ENCODE results near the gene ZFAND3.

The ZFAND3 gene

GRCh38 chr6:37860226-37860839 lies 40.8 kb downstream of the ZFAND3 start:
- Mint-ChIP-seq H3K4me1 (peaks cover 85% of the 10 kb centered on the region), H3K27me3 (no peaks in the 10 kb centered on the region), H3K36me3 (ENCODE audit: low read depth) (peaks cover 21% of the 10 kb centered on the region), H3K27ac (no peak overlapping the region), H3K9me3 (no peaks in the 10 kb centered on the region), H3K4me3 (no peak overlapping the region)
- peak; percentile 24 for DNase-seq
- no peak for ATAC-seq

- Mint-ChIP-seq H3K36me3 (ENCODE audit: low read depth) (peaks cover 14% of the 10 kb centered on the region), H3K4me3 (no peak overlapping the region), H3K9me3 (no peaks in the 10 kb centered on the region), H3K4me1 (peaks cover 85% of the 10 kb centered on the region), H3K27ac (no peak overlapping the region), H3K27me3 (no peaks in the 10 kb centered on the region)
- no peak for ATAC-seq
- DNase-seq = no peak
Measured at GRCh38 chr6:37861452-37861851, 41.9 kb downstream of the ZFAND3 start.

GRCh38 chr6:37862430-37862829 lies 42.9 kb downstream of the ZFAND3 start:
- H3K9me3 Mint-ChIP-seq = no peaks in the 10 kb centered on the region
- peaks cover 14% of the 10 kb centered on the region for H3K36me3 Mint-ChIP-seq (ENCODE audit: low read depth)
- H3K27me3 Mint-ChIP-seq = no peaks in the 10 kb centered on the region
- H3K4me3 Mint-ChIP-seq = no peak overlapping the region
- ATAC-seq = no peak
- no peak for DNase-seq
- H3K4me1 Mint-ChIP-seq = peaks cover 90% of the 10 kb centered on the region
- H3K27ac Mint-ChIP-seq = no peak overlapping the region

- Mint-ChIP-seq H3K4me3 (no peak overlapping the region), H3K4me1 (peaks cover 90% of the 10 kb centered on the region), H3K27me3 (no peaks in the 10 kb centered on the region), H3K9me3 (no peaks in the 10 kb centered on the region), H3K36me3 (ENCODE audit: low read depth) (peaks cover 14% of the 10 kb centered on the region), H3K27ac (no peak overlapping the region)
- no peak for ATAC-seq
- DNase-seq = no peak
Measured at GRCh38 chr6:37862992-37863391, 43.5 kb downstream of the ZFAND3 start.

- ATAC-seq = no peak
- H3K4me1 Mint-ChIP-seq = peaks cover 87% of the 10 kb centered on the region
Measured at GRCh38 chr6:37864250-37864649, 44.7 kb downstream of the ZFAND3 start.

GRCh38 chr6:37865504-37865903 lies 46.0 kb downstream of the ZFAND3 start:
- Mint-ChIP-seq H3K27ac (peak overlapping the region; percentile 54), H3K4me3 (peak overlapping the region; percentile 1), H3K36me3 (ENCODE audit: low read depth) (peaks cover 19% of the 10 kb centered on the region), H3K4me1 (peaks cover 82% of the 10 kb centered on the region), H3K9me3 (peaks cover 4% of the 10 kb centered on the region), H3K27me3 (no peaks in the 10 kb centered on the region)
- no peak for DNase-seq
- ATAC-seq = no peak

More at GRCh38 chr6:37864250-37864649, 44.7 kb downstream of the ZFAND3 start:
- H3K27ac Mint-ChIP-seq = no peak overlapping the region
- H3K27me3 Mint-ChIP-seq = no peaks in the 10 kb centered on the region
- peaks cover 16% of the 10 kb centered on the region for H3K36me3 Mint-ChIP-seq (ENCODE audit: low read depth)
- DNase-seq = no peak
- no peaks in the 10 kb centered on the region for H3K9me3 Mint-ChIP-seq
- no peak overlapping the region for H3K4me3 Mint-ChIP-seq

- Mint-ChIP-seq H3K9me3 (peaks cover 12% of the 10 kb centered on the region), H3K36me3 (ENCODE audit: low read depth) (peaks cover 26% of the 10 kb centered on the region), H3K27ac (peak overlapping the region; percentile 72), H3K4me3 (peak overlapping the region; percentile 14), H3K27me3 (no peaks in the 10 kb centered on the region), H3K4me1 (peaks cover 80% of the 10 kb centered on the region)
- ATAC-seq = peak; percentile 83
- DNase-seq = no peak
Measured at GRCh38 chr6:37866590-37867507, 47.3 kb downstream of the ZFAND3 start.

- H3K9me3 Mint-ChIP-seq = peaks cover 15% of the 10 kb centered on the region
- ATAC-seq (no peak), DNase-seq (no peak)
- peak overlapping the region; percentile 73 for H3K27ac Mint-ChIP-seq
- H3K4me3 Mint-ChIP-seq = peak overlapping the region; percentile 35
- H3K36me3 Mint-ChIP-seq (ENCODE audit: low read depth) = peaks cover 30% of the 10 kb centered on the region
- H3K27me3 Mint-ChIP-seq = no peaks in the 10 kb centered on the region
- peaks cover 82% of the 10 kb centered on the region for H3K4me1 Mint-ChIP-seq
Measured at GRCh38 chr6:37867756-37868446, 48.4 kb downstream of the ZFAND3 start.

GRCh38 chr6:37868447-37868825 lies 48.9 kb downstream of the ZFAND3 start:
- ATAC-seq (peak; percentile 39), DNase-seq (no peak)
- Mint-ChIP-seq H3K9me3 (peaks cover 15% of the 10 kb centered on the region), H3K36me3 (ENCODE audit: low read depth) (peaks cover 30% of the 10 kb centered on the region), H3K27ac (peak overlapping the region; percentile 73), H3K27me3 (no peaks in the 10 kb centered on the region), H3K4me1 (peaks cover 79% of the 10 kb centered on the region), H3K4me3 (peak overlapping the region; percentile 35)

- no peak overlapping the region for H3K27ac Mint-ChIP-seq
- ATAC-seq = no peak
- H3K27me3 Mint-ChIP-seq = no peaks in the 10 kb centered on the region
- no peak for DNase-seq
- H3K4me1 Mint-ChIP-seq = peaks cover 64% of the 10 kb centered on the region
- peaks cover 15% of the 10 kb centered on the region for H3K9me3 Mint-ChIP-seq
- H3K36me3 Mint-ChIP-seq (ENCODE audit: low read depth) = peaks cover 32% of the 10 kb centered on the region
- no peak overlapping the region for H3K4me3 Mint-ChIP-seq
Measured at GRCh38 chr6:37871616-37872372, 52.3 kb downstream of the ZFAND3 start.

GRCh38 chr6:37872373-37872745 lies 52.8 kb downstream of the ZFAND3 start:
- peak; percentile 26 for ATAC-seq
- no peaks in the 10 kb centered on the region for H3K27me3 Mint-ChIP-seq
- peaks cover 15% of the 10 kb centered on the region for H3K9me3 Mint-ChIP-seq
- no peak overlapping the region for H3K27ac Mint-ChIP-seq
- H3K4me1 Mint-ChIP-seq = peaks cover 62% of the 10 kb centered on the region
- DNase-seq = no peak
- H3K4me3 Mint-ChIP-seq = no peak overlapping the region
- peaks cover 32% of the 10 kb centered on the region for H3K36me3 Mint-ChIP-seq (ENCODE audit: low read depth)

GRCh38 chr6:37874726-37875125 lies 55.2 kb downstream of the ZFAND3 start:
- peaks cover 29% of the 10 kb centered on the region for H3K36me3 Mint-ChIP-seq (ENCODE audit: low read depth)
- no peak overlapping the region for H3K27ac Mint-ChIP-seq
- H3K9me3 Mint-ChIP-seq = peaks cover 13% of the 10 kb centered on the region

GRCh38 chr6:37875561-37876309 lies 56.2 kb downstream of the ZFAND3 start:
- Mint-ChIP-seq H3K27ac (no peak overlapping the region), H3K9me3 (peaks cover 9% of the 10 kb centered on the region), H3K4me1 (peaks cover 65% of the 10 kb centered on the region), H3K27me3 (no peaks in the 10 kb centered on the region), H3K4me3 (no peak overlapping the region), H3K36me3 (ENCODE audit: low read depth) (peaks cover 26% of the 10 kb centered on the region)
- ATAC-seq (no peak), DNase-seq (no peak)

More at GRCh38 chr6:37874726-37875125, 55.2 kb downstream of the ZFAND3 start:
- DNase-seq (no peak), ATAC-seq (no peak)
- peaks cover 60% of the 10 kb centered on the region for H3K4me1 Mint-ChIP-seq
- no peaks in the 10 kb centered on the region for H3K27me3 Mint-ChIP-seq
- no peak overlapping the region for H3K4me3 Mint-ChIP-seq

All from activated naive CD8-positive, alpha-beta T cell treated with anti-CD3 and anti-CD28 coated beads, Interleukin-2, amount 50 U/mL, for 24 hours (primary cell).